K562 (cell line): ENCODE data around the gene CDKN2C. TPM values are rescaled to one million over a fixed set of nuclear protein-coding genes. Genes with fewer than 3 reads are reported as not detected.
A peak's percentile ranks its signal among the peaks of the same experiment; 100 is the strongest.

Experiments used
- CAMTA2 ChIP-seq: fragments of 250-450 bp; sonication (Bioruptor Pico); conservative IDR thresholded peaks from 2 replicates; pipeline ENCODE4 v1.5.1; 2022
- CHD1 ChIP-seq: fragments of 200-600 bp; sonication (generic); IDR thresholded peaks from one replicate; pipeline ENCODE4 v1.6.1; 2012; ENCODE audit warnings: mild to moderate bottlenecking, moderate library complexity, low read length, inconsistent platforms
- COPS2 ChIP-seq: fragments of 450-650 bp; conservative IDR thresholded peaks from 2 replicates; pipeline ENCODE4 v1.6.1; 2016; ENCODE audit warnings: mild to moderate bottlenecking, moderate library complexity
- ESRRA ChIP-seq: fragments of 450-650 bp; IDR thresholded peaks from 2 replicates; pipeline ENCODE4 v1.6.1; 2014; ENCODE audit warnings: low read depth, mild to moderate bottlenecking, moderate library complexity, borderline replicate concordance
- FOXK2 ChIP-seq, 2 experiments: fragments of 450-650 bp; IDR thresholded peaks in 1 of 2; conservative IDR thresholded peaks in 1 of 2; 2 replicates each; pipeline ENCODE4 v1.6.1; 2016; ENCODE audit warnings: low read depth in 2 of 2, mild to moderate bottlenecking in 1 of 2
- HMGXB4 ChIP-seq: sonication (generic); formaldehyde crosslinking; IDR thresholded peaks from 2 replicates; pipeline ENCODE4 v1.8.1; 2023; ENCODE audit warnings: mild to moderate bottlenecking, missing genetic modification reagents
- KAT8 ChIP-seq: fragments of 450-650 bp; IDR thresholded peaks from 2 replicates; pipeline ENCODE4 v1.6.1; 2016; ENCODE audit warnings: low read depth, mild to moderate bottlenecking
- NKRF ChIP-seq: fragments of 450-650 bp; IDR thresholded peaks from 2 replicates; pipeline ENCODE4 v1.6.1; 2016; ENCODE audit warnings: borderline replicate concordance
- PTTG1 ChIP-seq: fragments of 450-650 bp; IDR thresholded peaks from 2 replicates; pipeline ENCODE4 v1.6.1; 2016; ENCODE audit warnings: low read depth, mild to moderate bottlenecking, missing genetic modification characterization, missing compliant biosample characterization
- RUNX1 ChIP-seq: sonication (generic); IDR thresholded peaks from 2 replicates; pipeline ENCODE4 v1.6.1; 2016; ENCODE audit warnings: antibody characterized with exemption, low read depth
- SOX6 ChIP-seq: fragments of 450-650 bp; IDR thresholded peaks from 2 replicates; pipeline ENCODE4 v1.6.1; 2014; ENCODE audit warnings: mild to moderate bottlenecking
- TEAD2 ChIP-seq: fragments of 450-650 bp; IDR thresholded peaks from 2 replicates; pipeline ENCODE4 v1.6.1; 2016; ENCODE audit warnings: missing genetic modification characterization, control low read depth, missing compliant biosample characterization
- THAP7 ChIP-seq: fragments of 250-450 bp; sonication (Bioruptor Pico); IDR thresholded peaks from 2 replicates; pipeline ENCODE4 v1.5.0; 2021
- ZFP36 ChIP-seq: fragments of 150-350 bp; IDR thresholded peaks from 2 replicates; pipeline ENCODE4 v1.6.1; 2018; ENCODE audit warnings: low read length, low read depth; ENCODE audit not compliant: partially characterized antibody
- ZNF507 ChIP-seq: conservative IDR thresholded peaks from 2 replicates; pipeline ENCODE4 v1.6.1; 2017; ENCODE audit warnings: missing genetic modification characterization, missing compliant biosample characterization
- polyA plus RNA-seq, 8 experiments: library from polyadenylated mRNA; depleted of rRNA in 4 of 8; stranded (reverse) in 5 of 8; unstranded in 3 of 8; fragments of >200 nt; fragmentation: Nextera tagmentation in 2 of 8; fragmentation: Illumina TruSeq in 1 of 8; extraction: Ambion mirVana in 2 of 8; extraction: Trizol in 1 of 8; gene quantifications; 2 replicates each; pipeline versions ENCODE4 v1.2.1 to v1.2.3, GENCODE V29; 2011 to 2014; ENCODE audit warnings: inconsistent platforms in 1 of 8, missing spikeins in 1 of 8
- total RNA-seq, 7 experiments: library from RNA; depleted of rRNA in 6 of 7; stranded (reverse); fragments of >200 nt in 6 of 7; fragmentation: Illumina TruSeq in 2 of 7; extraction: Trizol in 2 of 7; gene quantifications; 2 replicates each; pipeline versions ENCODE4 v1.2.1 to v1.2.3, GENCODE V29; 2011 to 2021; ENCODE audit warnings: low replicate concordance in 1 of 7
- TF ChIP-seq, protein P1 (sequence below): sonication (generic); formaldehyde crosslinking; IDR thresholded peaks from 2 replicates; pipeline ENCODE4 v1.8.1; 2023; ENCODE audit warnings: mild to moderate bottlenecking, missing genetic modification reagents
- TF ChIP-seq, protein P2 (sequence below): fragments of 450-650 bp; formaldehyde crosslinking; IDR thresholded peaks from 2 replicates; pipeline ENCODE4 v1.4.0; 2022; ENCODE audit warnings: missing genetic modification characterization

The CDKN2C gene
- total and polyA plus RNA-seq, 9 of the 15 experiments (the other 6 are each of a cell fraction or from before 2014, with no cell fraction given), result 11.9 to 74.3 (median 45.9) TPM

GRCh38 chr1:50978852-50979781 lies 9.1 kb downstream of the CDKN2C start (continued):
- TF ChIP-seq SOX6 (no peak), ESRRA (no peak), PTTG1 (tag) (no peak), HMGXB4 (CRISPR knock-in tag) (no peak), CHD1 (peak; percentile 48), TEAD2 (no peak), CAMTA2 (CRISPR knock-in tag) (no peak), FOXK2 (conservative IDR thresholded peaks at IDR 0.05 in 1 of 2, IDR thresholded peaks at IDR 0.05 in 1 of 2; ENCODE audit: low read depth in 2 of 2) (0 out of 4 replicates have a peak, but pooled peaks of 1 of the 2 experiments have one; percentile 62), ZFP36 (no peak), NKRF (no peak), KAT8 (0 out of 2 replicates have a peak, but pooled peaks have one; percentile 13), THAP7 (CRISPR knock-in tag) (no peak), RUNX1 (no peak), ZNF507 (tag) (no peak), COPS2 (no peak)
- TF ChIP-seq, protein P1, sequence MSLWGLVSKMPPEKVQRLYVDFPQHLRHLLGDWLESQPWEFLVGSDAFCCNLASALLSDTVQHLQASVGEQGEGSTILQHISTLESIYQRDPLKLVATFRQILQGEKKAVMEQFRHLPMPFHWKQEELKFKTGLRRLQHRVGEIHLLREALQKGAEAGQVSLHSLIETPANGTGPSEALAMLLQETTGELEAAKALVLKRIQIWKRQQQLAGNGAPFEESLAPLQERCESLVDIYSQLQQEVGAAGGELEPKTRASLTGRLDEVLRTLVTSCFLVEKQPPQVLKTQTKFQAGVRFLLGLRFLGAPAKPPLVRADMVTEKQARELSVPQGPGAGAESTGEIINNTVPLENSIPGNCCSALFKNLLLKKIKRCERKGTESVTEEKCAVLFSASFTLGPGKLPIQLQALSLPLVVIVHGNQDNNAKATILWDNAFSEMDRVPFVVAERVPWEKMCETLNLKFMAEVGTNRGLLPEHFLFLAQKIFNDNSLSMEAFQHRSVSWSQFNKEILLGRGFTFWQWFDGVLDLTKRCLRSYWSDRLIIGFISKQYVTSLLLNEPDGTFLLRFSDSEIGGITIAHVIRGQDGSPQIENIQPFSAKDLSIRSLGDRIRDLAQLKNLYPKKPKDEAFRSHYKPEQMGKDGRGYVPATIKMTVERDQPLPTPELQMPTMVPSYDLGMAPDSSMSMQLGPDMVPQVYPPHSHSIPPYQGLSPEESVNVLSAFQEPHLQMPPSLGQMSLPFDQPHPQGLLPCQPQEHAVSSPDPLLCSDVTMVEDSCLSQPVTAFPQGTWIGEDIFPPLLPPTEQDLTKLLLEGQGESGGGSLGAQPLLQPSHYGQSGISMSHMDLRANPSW (CRISPR knock-in tag), result no peak
- TF ChIP-seq, protein P2, sequence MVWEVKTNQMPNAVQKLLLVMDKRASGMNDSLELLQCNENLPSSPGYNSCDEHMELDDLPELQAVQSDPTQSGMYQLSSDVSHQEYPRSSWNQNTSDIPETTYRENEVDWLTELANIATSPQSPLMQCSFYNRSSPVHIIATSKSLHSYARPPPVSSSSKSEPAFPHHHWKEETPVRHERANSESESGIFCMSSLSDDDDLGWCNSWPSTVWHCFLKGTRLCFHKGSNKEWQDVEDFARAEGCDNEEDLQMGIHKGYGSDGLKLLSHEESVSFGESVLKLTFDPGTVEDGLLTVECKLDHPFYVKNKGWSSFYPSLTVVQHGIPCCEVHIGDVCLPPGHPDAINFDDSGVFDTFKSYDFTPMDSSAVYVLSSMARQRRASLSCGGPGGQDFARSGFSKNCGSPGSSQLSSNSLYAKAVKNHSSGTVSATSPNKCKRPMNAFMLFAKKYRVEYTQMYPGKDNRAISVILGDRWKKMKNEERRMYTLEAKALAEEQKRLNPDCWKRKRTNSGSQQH, result peak; percentile 76; the same call in 1 of the 2 replicates
